ENCODE data around the gene ST3GAL5.
A peak's percentile ranks its signal among the peaks of the same experiment; 100 is the strongest.
"Not testable (repeated sequence)": the region's sequence is repeated elsewhere in the genome, so short reads cannot be mapped to it uniquely, and the experiment has no call there.

Gene ST3GAL5

DNA sequence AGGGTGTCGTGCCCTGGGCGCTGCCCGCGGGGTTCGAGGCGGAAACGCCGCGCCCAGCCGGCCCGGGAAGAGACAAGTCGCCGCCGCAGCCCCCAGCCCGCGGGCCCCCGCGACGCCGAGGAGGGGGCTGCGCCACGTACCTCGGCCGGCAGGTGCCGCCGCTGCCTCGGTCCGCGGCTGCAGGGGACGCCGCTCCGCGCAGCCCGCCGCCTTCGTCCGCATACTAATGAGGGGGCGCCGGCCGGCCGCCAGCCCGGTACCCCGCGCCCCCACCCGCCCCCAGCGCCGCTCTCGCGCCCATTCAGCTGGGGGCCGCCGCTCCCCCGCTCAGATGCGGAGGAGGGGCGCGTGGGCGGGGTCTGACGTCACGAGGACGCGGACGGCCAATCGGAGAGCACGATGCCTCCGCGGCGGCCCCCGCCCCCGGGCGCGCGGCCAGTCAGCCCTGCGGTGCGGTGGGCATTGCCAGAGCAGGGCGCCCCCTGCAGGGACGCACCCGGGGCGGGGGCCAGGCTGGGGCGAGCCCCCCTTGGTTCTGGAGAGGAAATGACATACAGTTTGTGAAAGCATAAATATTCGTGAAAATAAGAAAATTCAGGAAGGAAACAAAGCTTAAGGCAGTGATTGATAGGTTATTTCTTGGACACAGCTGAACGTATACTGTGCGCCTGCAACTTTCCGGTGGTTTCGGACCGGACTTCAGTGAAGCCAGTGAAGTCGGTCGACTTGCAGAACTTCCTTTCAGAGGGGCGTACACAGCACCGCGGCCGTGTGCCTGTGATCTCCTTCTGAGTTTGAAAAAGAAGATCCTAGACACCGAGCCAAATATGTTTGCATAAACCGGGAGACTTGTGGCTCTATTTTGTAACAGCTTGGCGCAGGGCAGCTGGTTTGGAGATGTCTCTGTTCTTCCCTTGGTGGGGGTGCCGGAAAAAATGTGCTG, at the start of gene ST3GAL5:
TSS of gene ST3GAL5 (minus strand) at position 307 of the 943 bp plus-strand sequence. CDS start at position 222, 85 bp downstream.
- DNase-seq (ENCODE audit: low read depth in 2 of 2) = peak; percentile 79 to 89

DNA sequence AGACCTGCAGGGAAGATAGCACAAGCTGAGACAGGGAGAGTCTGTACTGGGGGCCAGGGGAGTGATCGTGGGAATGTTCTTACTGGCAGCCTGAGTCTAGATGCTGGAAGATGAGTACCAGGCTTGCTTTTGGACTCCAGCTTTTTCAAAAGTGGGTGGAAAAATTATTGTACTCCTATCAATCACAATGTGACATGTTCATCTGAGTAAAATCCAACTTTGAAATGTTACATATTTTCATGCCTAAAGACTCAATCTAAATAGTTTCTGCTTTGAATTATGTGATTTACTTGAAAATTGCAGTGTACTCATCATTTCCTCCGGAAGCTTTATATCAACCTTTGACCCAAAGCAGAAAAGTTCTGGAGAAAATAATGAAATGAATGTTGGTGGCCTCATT, 49.7 kb upstream of the ST3GAL5 start:
- DNase-seq (ENCODE audit: low read depth in 2 of 2) = no peak

DNA sequence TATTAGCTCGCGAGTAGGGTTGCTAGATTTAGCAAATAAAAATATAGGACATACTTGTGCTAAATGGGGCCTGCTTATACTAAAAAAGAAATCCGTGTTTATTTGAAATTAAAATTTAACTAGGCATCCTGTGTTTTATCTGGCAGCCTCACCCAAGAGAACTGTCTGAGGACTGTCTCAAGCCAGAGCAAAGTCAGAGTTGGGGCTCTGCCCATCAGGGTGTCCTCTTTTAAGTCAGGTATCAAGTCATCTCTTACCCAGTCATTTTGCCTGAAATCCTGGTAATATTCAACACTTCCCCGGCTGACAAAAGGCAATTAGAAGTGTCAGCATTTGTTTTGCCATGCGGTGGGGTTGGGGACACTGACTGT, 48.3 kb upstream of the ST3GAL5 start:
- DNase-seq (ENCODE audit: low read depth in 2 of 2) = no peak

DNA sequence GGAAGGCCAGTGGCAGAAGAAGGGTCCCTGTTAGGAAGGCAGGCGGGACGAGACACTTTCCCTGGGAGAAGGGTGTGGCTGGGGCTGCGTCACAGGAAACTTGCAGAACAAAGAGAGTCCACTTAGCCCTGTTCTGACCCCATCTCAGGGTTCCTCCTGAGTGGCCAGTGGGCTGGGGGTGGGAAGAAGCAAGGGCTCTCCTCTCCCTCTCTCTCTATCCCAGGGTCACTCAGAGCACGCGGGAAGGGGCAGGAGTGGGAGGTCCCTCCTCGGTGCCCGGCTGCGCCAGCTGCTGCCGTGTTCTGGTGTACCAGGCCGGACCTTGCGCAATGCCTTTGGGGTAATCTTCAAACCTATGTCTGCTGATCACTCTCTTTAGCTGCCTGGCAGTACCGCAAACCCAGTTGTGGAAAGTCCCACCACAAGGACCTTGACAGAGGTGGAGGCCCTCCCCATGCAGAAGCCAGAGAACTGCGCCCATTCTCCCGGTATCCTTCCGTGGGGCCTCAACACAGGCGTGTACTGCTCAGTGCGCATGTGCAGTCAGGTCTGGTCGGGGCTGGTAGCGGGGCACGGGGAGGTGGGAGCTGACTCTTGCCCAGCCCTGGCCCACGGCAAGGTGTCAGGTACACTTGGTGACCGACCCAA, 47.8 kb upstream of the ST3GAL5 start:
- DNase-seq (ENCODE audit: low read depth in 2 of 2) = no peak

DNA sequence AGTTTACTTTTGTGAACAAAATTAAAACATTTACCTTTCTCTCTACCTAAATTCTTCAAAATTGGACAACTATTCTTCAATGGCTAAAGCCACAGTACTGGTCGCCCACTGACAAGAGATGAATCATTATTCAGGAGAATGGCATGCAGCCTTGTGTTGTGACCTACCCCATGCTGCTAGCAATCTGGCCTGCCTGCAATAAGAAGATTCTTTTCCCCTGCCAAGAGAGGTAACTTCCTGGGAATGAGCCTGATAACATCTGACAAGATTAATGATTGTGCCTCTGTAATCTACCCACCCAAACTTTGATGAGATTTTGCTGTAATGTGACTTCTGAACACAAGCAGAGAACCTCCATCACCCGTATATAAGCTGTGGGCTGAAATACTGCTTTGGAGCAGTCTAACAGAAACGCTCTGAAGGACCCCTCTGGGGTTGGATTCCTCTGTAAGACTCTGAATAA, 47.0 kb upstream of the ST3GAL5 start:
- DNase-seq (ENCODE audit: low read depth in 2 of 2) = no peak

DNA sequence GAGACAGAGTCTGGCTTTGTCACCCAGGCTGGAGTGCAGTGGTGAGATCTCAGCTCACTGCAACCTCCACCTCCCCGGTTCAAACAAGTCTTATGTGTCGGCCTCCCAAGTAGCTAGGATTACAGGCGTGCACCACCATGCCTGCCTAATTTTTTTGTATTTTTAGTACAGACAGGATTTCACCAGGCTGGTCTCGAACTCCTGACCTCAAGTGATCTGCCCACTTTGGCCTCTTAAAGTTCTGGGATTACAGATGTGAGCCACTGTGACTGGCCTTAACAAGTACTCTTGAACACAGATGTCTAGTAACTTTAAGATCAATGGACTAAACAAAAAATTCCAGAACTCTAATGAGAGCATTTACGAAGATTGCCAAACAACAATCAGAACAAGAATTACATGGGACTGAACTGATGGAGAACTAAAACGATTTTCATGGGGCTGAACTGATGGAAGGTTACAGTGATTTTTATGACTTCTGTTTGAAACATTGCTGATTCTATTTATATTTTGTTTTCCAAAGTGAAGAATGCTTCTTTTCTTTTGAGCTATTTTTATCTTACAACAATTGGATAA, 46.5 kb upstream of the ST3GAL5 start:
- no peak for DNase-seq (ENCODE audit: low read depth in 2 of 2)

DNA sequence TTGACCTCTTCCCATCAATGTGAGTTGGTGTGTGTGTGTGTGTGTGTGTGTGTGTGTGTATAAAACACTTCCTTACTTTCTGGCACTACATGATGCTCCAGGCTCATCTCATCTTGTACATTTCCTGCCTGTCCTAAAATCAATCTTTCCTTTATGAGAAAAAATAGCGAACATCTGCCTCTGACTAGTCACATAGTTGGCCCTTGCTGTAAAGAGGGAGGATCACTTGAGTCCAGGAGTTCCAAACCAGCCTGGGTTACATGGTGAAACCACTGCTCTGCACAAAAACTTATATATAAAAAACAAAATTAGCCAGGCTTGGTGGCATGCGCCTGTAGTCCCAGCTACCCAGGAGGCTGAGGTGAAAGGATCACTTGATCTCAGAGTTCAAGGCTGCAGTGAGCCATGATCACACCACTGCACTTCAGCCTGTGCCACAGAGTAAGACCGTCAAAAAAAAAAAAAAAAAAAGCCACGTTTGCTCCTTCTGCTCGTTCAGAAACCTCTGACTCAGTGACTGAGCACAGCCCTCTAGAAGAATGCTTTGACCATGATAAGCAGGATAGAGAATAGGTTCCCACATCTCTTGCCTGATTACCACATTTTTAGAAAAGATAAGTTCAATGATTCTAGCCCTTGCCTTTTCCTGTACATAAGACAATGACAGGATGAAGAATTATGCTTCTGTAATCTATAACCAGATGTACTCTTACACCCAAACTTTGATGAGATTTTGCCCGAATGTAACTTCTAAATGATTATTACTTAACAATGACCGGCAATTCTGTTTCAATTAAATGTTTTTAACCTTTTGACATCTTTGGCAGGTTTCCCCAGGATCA, 45.2 kb upstream of the ST3GAL5 start:
- DNase-seq (ENCODE audit: low read depth in 2 of 2) = no peak

DNA sequence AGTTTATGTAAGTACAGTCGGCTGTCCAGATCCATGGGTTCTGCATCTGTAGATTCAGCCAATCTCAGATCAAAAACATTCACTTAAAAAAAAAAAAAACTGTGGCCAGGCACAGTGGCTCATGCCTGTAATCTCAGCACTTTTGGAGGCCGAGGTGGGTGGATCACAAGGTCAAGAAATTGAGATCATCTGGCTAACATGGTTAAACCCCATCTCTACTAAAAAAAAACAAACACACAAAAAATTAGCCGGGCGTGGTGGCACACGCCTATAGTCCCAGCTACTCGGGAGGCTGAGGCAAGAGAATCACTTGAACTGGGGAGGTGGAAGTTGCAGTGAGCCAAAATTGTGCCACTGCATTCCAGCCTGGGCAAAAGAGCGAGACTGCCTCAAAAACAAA, 42.4 kb upstream of the ST3GAL5 start:
- DNase-seq (ENCODE audit: low read depth in 2 of 2) = not testable (repeated sequence)

DNA sequence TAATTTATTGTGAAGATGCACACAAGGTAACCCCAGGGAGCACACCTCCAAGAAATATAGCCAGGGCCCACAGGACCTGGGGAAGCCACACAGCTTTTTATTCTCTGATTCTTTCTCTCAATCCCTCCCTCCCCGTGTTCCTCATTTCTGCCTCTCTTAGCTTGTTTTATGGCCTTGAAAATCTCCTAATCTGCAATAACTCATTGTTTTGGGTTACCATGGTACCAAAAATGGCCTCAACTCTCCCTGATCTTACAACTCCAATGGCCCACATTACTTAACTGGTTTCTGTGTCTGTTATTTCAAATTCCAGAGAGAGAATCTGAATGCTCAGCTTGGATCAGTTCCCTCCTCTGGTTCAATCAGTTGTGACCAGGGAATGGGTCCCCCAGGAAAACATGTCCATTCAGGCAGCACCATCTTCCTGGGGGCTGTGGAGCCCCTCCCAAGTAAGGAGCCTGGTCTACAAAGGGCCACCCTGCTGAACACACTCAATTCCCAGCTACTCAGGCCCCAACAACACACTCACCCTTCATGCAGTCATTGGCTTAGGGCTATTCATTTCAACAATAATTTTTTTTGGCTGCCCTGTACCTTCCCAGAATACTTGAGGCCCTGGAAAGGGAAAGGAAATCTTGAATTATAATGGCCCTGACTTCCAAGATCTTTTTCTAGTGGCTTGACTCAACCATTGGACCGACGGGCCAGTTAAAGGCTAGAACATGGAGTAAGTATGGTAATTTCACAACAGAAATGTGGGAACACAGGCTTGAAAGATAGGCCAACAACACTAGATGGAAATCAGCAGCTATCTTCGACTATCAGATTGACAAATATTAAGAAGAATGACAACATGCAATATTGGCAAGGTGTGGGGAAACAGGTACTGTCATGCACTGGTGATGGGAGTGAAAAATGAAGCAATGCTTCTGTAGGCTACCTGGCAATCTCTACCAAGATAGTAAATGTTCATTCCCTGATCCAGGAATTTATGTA, 41.6 kb upstream of the ST3GAL5 start:
- DNase-seq (ENCODE audit: low read depth in 2 of 2) = no peak

DNA sequence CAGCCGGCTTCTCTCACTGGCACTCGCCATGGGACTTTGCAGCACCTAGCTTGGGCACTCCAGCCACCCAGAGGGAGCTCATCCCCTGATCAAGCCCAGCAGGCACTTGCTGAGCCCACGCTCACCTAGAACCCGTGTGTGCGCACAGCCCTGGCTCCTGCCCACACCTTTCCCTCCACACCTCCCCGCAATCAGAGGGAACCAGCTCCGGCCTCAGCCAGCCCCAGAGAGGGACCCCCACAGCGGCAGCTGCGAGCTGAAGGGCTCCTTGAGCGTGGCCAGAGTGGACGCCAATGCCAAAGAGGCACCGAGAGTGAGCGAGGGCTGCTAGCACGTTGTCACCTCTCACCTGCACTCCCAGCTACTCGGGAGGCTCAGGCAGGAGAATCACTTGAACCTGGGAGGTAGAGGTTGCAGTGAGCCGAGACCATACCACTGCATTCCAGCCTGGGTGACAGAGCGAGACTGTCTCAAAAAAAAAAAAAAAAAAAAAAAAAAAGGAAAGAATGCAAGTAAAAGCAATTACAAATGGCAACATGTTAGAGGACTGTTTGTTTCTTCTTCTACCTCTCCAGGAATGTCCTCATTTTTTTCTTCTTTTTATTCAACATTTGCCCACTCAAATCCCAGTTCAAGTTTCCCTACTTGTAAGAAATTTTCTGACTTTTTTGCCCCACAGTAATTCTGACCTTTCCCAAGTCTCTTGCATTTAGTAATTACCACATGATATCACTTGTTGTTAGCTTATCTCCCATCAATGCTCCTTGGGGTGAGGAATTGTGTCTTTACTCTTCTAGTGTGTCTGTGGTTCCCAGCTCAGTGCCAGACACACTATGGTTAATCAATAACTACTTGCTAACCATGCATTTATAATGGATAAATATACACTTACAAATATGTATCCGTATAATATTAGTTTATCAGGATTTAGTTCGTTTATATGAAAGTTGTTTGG, 40.6 kb upstream of the ST3GAL5 start:
- no peak for DNase-seq (ENCODE audit: low read depth in 2 of 2)

DNA sequence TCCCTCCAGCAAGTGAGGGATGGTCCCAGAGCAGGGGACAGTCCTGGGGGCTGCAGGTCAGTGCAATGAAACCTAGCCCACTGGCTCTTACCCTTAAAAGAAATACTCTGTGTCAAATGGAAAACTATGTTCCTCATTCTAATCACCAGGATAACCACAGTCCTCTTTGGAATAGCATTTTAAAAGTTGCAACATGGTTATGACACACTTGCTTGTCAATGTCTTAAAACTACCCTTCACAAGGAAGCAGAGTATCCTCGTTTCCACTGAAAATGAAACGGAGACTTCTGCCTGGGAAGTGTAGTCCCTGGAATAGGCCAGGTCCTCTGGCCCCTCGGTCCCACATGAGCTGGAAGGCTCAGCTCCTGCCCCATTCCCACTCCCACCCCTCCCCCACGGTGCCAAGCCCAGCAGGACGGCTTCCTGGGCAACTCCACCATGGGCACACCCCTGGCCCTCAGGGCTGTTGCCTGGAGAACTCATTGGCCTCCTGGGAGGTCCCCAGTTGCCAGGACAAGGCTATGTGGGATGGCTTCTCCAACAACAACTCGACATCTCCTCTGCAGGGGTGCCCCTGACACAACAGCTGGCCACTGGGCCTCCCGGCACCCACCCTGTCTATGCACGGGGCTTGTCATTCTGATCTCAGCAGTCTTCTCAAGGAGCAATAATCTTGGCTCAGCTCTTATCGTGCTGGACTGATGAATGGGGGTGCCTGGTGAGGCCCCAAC, 38.3 kb upstream of the ST3GAL5 start:
- no peak for DNase-seq (ENCODE audit: low read depth in 2 of 2)

DNA sequence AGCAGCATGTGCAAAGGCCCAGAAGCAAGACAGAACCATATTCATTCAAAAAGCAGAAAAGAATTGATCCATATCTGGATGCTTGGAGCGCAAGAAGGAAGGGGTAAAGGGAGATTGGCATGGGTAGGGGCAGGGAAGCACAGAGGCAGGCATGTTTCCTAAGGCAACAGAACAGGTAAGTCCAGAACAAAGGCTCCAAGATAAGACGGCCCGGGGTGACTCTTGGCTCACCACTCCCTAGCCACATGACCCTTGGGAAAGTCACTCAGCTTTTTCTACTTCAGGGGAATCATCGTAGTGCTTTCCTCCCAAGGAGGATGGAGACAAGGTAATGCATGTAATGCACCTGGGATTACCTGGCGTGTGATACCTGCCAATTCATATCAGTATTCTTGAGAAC, 37.7 kb upstream of the ST3GAL5 start:
- DNase-seq (ENCODE audit: low read depth in 2 of 2) = no peak

DNA sequence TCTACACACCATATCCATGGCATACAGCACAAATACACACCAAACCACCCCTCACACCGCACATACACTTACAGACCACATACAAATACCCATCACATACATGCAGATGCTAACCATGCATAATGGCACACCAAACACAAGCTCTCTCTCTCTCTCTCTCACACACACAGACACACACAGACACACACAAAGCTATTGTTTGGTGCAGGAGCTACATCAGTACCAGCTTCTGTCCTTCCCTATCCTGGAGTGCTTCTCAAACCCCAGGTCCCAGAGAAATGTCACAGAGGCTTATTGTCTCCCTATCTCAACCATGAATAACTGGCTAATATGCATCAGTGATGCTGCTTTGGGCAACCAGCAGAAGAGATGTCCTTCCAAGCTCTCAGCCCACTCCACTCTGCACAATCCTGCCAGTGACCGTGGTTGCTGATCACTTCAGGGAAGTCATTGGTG, 36.5 kb upstream of the ST3GAL5 start:
- DNase-seq (ENCODE audit: low read depth in 2 of 2) = no peak

DNA sequence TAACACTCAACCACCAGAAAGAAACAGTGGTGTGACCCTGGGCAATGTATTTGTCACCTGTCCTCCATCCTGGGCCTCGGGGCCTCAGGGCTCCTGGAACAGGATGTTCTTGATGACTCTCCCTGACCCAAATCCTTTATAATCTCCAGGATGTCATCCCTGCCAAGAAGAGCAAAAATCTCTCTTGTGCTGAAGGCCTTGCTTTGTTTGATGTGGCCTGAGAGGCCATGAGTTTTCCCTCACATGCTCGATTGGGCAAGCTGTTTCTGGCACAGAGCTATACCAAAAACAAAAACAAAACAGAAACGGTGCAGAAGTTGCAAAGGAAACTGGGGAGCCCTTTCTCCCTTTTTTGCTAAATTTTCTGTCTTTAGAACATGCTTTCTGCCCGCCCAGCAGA, 35.7 kb upstream of the ST3GAL5 start:
- no peak for DNase-seq (ENCODE audit: low read depth in 2 of 2)

DNA sequence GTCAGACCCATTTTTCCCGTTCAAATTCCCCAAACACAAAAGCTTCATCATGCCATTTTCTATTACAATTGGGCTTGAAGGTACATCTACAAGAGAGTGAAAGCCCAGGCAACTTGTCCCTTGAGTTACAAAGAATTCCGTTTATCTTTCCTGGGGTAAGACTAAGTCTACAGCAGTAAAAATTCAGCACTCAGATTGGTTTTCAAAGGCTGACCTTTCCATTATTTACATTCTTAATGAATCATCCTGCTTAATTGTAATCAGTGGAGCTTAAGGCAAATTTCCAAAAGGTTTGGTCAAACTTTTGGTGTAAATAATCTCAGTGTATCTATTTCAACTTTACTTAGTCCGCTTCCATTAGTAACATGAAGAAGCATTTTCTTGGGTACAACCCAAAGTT, 33.4 kb upstream of the ST3GAL5 start:
- DNase-seq (ENCODE audit: low read depth in 2 of 2) = no peak

DNA sequence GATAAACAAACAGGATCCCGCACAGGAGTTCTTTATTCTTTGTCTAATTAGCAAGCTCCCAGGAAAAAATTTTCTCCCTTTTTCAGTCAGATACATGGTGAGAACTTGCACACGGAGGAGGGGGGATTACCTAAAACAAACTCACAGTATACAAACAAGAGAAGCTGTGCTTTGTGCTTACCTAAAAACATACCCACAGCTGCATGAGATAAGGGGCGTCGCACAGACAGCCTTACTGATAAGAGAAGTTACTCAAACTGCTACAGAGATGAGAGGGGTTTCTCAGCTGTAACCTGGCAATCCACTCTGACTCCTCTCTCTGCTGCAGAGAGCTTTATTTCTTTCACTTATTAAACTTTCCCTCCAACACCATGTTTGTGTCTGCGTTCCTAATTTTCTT, 32.9 kb upstream of the ST3GAL5 start:
- no peak for DNase-seq (ENCODE audit: low read depth in 2 of 2)

DNA sequence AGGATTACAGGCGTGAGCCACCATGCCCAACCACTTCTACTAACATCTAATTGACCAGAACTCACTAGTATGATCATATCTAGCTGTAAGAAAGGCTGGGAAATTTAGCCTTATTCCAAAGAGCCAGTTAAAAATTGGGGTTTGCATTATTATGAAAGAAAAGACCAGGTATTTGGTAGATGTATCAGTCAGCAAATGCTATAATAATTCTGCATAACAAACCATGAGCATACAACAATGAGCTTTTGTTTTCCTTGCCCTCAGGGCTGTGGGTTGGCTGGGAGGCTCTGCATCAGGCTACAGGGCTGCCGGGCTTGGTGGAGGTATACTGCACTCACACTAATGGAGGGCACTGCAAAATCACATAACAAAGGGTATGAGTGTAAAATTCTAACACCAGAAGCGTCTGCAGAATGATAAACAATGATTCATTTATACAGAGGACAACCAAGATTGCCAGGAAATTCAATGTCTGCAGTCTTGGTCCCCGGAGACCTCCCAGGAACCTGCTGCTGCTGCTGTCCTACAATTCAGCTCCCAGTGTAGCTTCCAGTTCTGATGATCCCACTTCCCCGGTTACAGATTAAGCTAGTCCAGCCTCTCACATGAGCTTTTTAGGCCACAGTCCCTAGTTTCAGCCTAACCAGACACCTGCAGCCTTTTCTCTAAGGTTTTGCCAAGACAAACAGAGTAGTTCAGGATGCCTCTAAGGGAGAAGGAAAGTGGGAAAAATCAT, 32.2 kb upstream of the ST3GAL5 start:
- DNase-seq (ENCODE audit: low read depth in 2 of 2) = no peak

All from stimulated activated CD4-positive, alpha-beta T cell treated with anti-CD3 and anti-CD28 coated beads, Interleukin-12 subunit alpha, Interleukin-12 subunit beta, amount 100 ng/mL, for 24 hours (primary cell).